Inferior parietal cortex (tissue), 1 donor: ENCODE results near the gene CCL2.

ENCODE experiments used
- DNase-seq: peaks from one replicate; pipeline ENCODE4 v3.0.0-alpha.2; 2016; ENCODE audit errors: extremely low spot score

CCL2 gene

GRCh38 chr17:34265711-34266110 lies 10.6 kb downstream of the CCL2 start:
- no peak for DNase-seq

GRCh38 chr17:34269969-34270368 lies 14.9 kb downstream of the CCL2 start, which contains the start of gene CCL7:
Gene CCL7 (plus strand): TSS chr17:34270221. CDS start chr17:34270291, 70 bp downstream.
- no peak for DNase-seq

GRCh38 chr17:34275881-34276280 lies 20.8 kb downstream of the CCL2 start:
- DNase-seq: no peak

- no peak for DNase-seq
Measured at GRCh38 chr17:34276826-34277225, 21.7 kb downstream of the CCL2 start.

- DNase-seq: no peak
Measured at GRCh38 chr17:34283571-34283970, 28.5 kb downstream of the CCL2 start.

GRCh38 chr17:34285286-34285792 lies 30.3 kb downstream of the CCL2 start, which contains the start of gene CCL11:
Gene CCL11 (plus strand): TSS chr17:34285742. CDS start chr17:34285809, 67 bp downstream.
- no peak for DNase-seq

GRCh38 chr17:34287875-34288274 lies 32.8 kb downstream of the CCL2 start:
- no peak for DNase-seq

- DNase-seq: no peak
Measured at GRCh38 chr17:34290586-34290985, 35.5 kb downstream of the CCL2 start.

GRCh38 chr17:34291721-34292348 lies 36.8 kb downstream of the CCL2 start:
- no peak for DNase-seq

- DNase-seq: no peak
Measured at GRCh38 chr17:34299027-34299426, 43.9 kb downstream of the CCL2 start.

GRCh38 chr17:34299956-34300577 lies 45.0 kb downstream of the CCL2 start:
- DNase-seq: no peak

GRCh38 chr17:34300652-34301370 lies 45.7 kb downstream of the CCL2 start:
- no peak for DNase-seq

GRCh38 chr17:34301986-34302385 lies 46.9 kb downstream of the CCL2 start:
- DNase-seq: no peak

- DNase-seq: no peak
Measured at GRCh38 chr17:34302636-34303035, 47.6 kb downstream of the CCL2 start.

- DNase-seq: no peak
Measured at GRCh38 chr17:34303606-34304005, 48.5 kb downstream of the CCL2 start.

GRCh38 chr17:34305061-34305460 lies 50.0 kb downstream of the CCL2 start:
- DNase-seq: no peak

- DNase-seq: no peak
Measured at GRCh38 chr17:34305606-34306005, 50.5 kb downstream of the CCL2 start.

- DNase-seq: peak; percentile 26
Measured at GRCh38 chr17:34306466-34306865, 51.4 kb downstream of the CCL2 start.
